T-helper 1 cell treated with Interleukin-12 subunit alpha and Interleukin-12 subunit beta and Interleukin-4 antibody, amounts not matched to agents 30 ng/mL and 1 ng/mL, for 36 hours (primary cell): ENCODE results near the gene ANKRD34B. TPM values are rescaled to one million over a fixed set of nuclear protein-coding genes. Genes with fewer than 3 reads are reported as not detected.

Experiments used
- intact Hi-C: fragments of 100-400 bp; cut with micrococcal nuclease; formaldehyde crosslinking; loops from one replicate; pipeline ENCODE4 v1.15.1; 2024
- total RNA-seq: library from RNA; stranded (reverse); gene quantifications from 2 replicates; pipeline ENCODE4 v1.2.3, GENCODE V29; 2022

The ANKRD34B gene
- total RNA-seq, 1 donor from 2014 or later = not detected

DNA sequence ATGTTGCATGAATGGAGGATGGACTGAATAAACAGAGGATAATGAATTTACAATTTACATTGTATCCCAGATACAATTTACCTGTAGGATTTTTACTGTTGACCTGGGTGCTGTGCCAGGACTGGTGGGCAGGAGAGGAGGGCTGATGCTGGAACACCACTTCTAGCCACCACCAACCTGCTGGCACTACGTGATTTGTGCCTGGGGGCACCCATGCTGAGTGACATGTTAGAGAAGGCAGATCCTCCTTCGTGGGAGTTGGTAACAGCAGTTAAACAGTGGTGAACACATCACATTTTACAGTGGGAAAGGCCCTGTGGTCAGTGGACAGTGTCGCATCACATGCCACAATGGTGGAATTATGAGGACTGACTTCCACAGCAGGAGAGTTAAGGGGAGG lies 3.0 kb upstream of the ANKRD34B start:
- intact Hi-C loops = no loop called here

DNA sequence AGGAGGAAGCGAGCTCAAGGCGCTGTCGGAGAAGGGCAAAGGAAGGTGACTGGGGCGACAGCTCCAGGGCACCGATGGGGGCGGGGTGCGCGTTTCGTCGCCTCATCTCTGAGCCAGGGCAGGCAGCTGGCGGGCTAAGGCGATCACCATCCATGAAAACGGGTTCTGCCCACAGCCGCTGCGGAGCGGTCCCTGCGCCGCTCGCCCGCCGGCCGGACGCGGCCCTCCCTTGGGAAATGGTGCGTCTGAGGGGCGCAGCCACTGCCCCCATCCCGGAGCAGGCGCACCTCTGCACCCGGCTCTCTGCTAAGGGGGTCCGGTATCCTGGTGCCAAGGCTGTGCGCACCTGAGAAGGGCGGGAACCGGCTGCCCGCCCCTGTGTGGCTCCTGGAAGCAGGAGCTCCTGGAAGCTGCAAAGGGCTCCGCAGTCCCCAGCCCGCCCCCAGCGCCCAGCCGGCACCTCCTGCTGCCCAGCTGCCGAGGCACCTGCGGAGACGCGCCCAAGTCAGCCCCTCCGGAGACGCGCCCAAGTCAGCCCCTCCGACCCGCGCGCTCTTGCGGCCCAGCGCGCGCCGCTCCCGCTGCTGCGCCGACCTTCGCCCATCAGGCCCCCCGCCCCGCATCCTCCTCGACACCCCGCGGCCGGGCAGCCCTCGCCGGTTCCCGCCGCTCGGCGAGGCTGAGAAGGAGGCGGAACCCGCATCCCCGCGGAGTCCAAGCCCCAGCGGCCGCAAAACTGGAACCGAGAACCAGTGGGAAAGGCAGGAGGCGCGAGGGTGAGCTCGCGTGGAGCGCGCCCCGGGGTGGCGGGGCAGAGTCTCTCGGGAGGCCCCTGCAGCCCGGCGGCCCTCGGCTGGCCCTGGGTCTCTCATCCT lies 757 bp downstream of the ANKRD34B start:
- intact Hi-C loops = no loop called here

DNA sequence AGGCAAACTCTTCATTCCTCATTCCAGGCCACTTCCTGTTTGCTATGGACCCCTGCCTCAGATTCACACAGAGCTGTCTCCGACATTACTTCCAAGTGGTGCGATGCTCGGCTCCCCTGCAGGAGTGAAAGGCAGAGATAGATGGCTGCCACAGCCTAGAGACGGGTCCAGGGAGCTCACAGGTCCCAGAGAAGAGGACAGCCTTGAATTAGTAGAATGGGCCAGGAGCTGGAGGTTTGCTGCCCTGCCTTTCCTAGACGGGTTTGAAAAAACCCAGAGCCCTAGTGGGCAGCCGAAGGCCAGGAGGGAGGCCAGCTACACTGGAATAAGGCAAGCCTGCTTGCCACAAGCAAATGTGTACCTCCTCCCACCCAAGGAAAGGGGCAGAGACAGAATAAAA lies 1.8 kb downstream of the ANKRD34B start:
- intact Hi-C loops = no loop called here

DNA sequence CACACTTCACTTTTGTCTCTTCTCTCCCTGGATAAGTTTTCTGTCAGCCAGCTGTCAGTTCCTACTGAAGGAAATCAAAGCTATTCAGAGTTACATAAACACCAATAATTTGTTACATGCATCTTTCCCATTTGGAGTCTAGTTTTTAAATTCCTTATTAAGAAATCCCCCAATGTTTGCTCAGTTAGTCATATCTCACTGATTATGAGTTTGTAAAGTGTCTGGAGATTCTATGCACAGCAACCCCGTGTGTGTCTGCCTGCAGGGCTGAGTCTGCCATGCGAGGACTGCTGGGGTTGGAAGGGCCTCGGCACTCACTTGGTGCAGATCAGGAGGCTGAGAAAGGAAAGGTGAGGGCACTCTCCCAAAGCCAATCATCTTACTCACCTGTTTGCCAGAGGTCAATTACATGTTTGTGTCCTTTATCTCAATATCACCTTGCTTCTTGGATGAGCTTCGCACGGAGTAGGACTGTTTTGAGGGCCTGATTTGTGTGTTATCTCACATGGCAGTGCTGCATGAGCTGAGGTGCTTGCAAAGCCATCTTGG lies 3.3 kb downstream of the ANKRD34B start:
- intact Hi-C loops = no loop called here

DNA sequence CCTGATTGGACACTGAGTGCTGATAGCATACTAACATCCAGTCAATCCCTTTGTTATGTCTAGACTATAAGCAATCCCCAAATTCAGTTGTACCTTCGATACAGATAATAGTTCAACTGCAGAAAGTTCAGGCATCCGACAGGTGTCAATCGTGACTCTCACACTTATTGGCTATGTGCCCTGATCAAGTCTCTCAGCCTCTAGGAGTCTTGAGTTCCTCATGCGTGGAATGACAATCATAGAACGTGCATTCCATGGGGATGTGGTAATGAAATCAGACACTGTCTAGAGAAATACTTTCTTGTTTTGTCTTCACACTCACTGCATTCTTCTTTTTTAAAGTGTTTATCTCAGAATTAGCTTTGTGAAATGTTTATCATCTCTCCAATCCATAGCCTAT lies 4.8 kb downstream of the ANKRD34B start:
- intact Hi-C loops = no loop called here

DNA sequence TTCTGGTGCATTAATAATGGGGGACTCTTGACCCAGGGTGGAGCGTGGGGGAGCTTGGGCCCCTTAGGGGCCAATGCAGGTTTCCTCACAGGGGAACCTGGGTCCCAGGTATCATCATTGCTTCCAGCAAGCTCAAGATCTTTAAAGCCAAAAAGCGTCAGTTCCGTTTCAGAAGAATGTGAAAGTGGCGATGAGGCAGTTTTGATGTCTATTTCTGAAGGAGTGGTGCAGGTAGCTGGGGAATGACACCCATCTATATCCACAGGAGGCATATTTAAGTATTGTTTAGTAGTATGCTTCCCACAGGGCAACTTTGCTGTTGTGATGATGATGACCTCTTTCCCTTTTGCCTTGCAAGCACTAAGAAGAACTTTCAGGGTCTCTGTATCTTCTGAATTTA lies 10.8 kb downstream of the ANKRD34B start:
- intact Hi-C loops = no loop called here

DNA sequence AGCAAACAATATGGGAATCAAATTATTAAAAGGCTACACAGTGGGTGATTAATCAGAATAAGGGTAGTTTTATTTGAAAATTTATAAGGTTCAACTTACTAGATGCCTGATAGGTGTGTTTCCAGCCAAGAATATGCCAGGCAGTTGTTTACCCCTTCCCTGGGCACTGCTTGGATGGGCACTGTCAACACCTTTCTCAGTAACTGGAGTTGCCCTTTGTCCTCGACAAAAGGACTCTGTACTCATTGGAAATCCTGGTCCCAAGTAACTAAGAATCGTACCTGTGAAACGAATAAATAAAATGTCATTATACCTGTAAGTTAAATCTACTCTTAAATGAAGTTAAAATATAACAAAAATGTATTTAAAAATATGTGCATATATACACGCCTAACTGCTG lies 15.0 kb downstream of the ANKRD34B start:
- intact Hi-C loops = no loop called here

DNA sequence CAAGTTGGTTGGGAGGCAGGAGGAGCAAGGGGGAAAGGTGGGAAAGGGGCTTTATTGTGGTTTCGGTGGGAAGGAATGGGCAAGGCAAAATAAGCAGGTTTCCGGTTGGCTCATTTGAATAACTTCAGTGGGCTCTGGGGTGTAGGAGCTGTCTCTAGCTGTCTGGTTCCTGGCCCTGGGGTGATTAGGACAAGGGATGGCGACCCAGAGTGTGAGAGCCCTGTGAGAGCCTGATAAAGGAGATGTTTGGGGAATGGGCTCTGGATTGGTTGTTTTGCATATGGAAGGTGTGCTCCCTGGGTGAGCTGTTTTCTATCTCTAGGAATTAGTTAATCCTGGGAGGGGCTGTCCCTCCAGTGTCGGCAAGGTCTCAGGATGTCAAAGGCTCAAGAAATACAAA lies 15.4 kb downstream of the ANKRD34B start:
- intact Hi-C loops = no loop called here

DNA sequence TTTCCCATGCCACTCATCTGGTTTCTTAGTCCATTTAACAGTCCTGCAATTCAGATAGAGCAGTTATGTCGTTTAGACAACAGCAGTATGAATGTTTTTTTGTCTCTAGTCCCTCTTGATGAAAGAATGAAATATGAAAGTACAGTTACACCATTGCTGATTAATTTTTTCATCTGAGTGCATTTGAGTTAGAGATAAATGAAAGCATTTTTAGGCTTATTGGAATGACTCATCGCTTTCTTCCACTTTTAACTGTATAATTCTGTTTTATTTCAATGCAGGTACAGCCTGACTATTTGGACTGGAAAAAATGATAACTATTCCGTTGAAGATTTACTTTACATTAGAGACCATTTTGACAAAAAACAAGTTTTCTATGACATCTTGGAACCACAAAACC lies 28.7 kb downstream of the ANKRD34B start:
- intact Hi-C loops = no loop called here

DNA sequence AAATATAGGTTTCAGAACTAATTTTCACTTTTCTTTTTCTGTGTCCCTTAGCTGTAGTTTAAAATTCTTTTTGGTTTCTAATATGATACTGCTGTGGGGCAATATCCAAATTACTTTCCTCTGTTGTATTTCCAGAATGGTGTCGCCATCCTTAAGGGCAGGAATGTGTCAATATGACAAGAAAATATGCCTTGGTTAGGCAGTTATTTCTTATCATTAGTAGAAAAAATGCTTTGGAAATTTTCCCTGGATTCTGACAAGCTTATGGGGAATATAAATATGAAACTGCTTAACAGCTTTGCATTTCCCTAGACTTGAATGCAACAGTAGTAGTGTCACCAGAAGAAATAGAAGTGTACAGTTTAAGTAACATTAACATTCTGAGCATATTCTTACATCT lies 29.4 kb downstream of the ANKRD34B start:
- intact Hi-C loops = no loop called here

DNA sequence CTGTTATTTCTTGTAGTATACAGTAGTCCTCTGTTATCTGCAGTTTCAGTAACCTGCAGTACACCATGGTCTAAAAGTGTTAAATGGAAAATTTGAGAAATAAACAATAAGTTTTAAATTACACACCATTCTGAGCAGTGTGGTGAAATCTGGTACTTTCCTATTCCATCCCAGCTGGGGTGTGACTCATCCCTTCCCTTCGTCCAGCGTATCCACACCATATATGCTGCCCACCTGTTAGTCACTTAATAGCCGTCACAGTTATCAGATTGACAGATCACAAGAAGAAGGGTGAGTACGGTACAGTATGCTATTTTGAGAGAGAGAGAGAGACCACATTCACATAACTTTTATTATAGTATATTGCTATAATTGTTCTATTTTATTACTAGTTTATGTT lies 53.3 kb downstream of the ANKRD34B start:
- intact Hi-C loops = no loop called here

DNA sequence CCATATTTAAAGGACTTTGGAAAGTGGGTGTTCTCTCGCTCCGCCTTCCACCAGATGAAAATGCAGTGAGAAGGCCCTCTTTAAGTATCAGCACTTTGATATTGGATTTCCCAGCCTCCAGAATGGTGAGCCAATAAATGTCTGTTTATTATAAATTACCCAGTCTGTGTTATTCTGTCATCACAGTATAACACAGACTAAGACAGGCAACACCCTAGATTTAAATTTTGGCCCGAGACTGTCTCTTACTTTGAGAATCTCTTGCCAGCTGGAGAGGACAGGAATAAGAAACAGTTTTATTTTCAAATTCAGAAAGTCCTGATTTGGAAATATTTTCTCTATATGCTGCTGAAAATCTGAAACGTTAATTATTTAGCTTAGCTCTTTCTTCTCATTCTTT lies 60.7 kb downstream of the ANKRD34B start:
- intact Hi-C loops = no loop called here

DNA sequence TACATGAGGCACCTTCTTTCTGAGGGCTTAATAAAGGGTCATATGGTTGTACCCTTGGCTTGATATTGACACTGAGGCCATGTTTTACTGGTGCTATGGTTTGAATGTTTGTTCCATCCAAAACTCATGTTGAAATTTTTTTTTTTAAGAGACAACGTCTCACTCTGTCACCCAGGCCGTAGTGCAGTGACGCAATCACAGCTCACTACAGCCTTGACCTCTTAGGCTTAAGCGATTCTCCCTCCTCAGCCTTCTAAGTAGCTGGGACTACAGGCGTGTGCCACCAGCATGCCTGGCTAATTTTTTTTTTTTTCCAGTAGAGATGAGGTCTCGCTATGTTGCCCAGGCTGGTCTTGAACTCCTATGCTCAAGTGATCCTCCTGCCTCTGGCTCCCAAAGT lies 61.2 kb downstream of the ANKRD34B start:
- intact Hi-C loops = no loop called here

DNA sequence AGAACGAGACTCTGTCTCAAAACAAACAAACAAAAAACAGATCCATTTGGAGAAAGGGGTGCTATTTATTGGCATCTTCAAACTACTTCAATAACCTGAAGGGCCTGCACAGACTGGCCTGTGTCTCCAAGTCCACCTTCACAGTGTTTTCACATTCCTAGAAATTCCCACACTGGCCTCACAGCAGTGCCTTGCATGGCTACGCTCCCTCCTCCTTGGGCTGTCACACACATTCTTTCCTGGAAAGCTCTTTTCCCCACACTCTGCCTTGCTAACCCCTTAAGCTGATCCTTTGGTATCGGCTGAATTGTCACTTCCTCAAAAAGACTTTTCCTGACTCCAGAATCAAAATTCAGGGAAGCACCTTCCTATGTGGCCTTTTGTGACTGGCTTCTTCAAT lies 62.4 kb downstream of the ANKRD34B start:
- intact Hi-C loops = no loop called here

Other genes with a start within 250 kb of the ANKRD34B start
- gene ZFYVE16, start 162.2 kb downstream of the ANKRD34B start, total RNA-seq = 11.6 and 11.9 TPM in 2 replicates
- gene FAM151B, start 82.2 kb downstream of the ANKRD34B start, total RNA-seq = 0.22 TPM in 1 of 2 replicates, not detected in the other
- gene MSH3, start 84.4 kb upstream of the ANKRD34B start, total RNA-seq = 19.4 and 21.0 TPM in 2 replicates
- 49.8 and 49.9 TPM in 2 replicates for gene DHFR, start 84.7 kb upstream of the ANKRD34B start, total RNA-seq